WTC11 (cell line): Measurements from ENCODE around the gene PACS1. TPM values are rescaled to one million over a fixed set of nuclear protein-coding genes. Genes with fewer than 3 reads are reported as not detected.

Experiments used
- ATAC-seq: fragments of 200-7000 bp; cut with Tn5 transposase; 2 replicates; pipeline ENCODE4 v1.10.0; 2021; ENCODE audit warnings: mild to moderate bottlenecking, moderate library complexity
- CTCF ChIA-PET: fragments of 300-600 bp; sonication (Branson Sonifier 250); formaldehyde crosslinking; loops from one replicate; lab custom pipeline; 2021; ENCODE audit warnings: antibody characterized with exemption; lab: Charles Lee
- POLR2A ChIA-PET: fragments of 350-600 bp; sonication (Branson Sonifier 250); formaldehyde crosslinking; loops from one replicate; lab custom pipeline; 2021; ENCODE audit warnings: antibody characterized with exemption; lab: Charles Lee
- DNase-seq: peaks from one replicate; pipeline ENCODE4 v3.0.0; 2021; ENCODE audit warnings: low spot score
- H3K27ac Mint-ChIP-seq: 2 replicates; pipeline ENCODE4 v1.8.0; 2021; ENCODE audit warnings: mixed read lengths
- H3K27me3 Mint-ChIP-seq: 2 replicates; pipeline ENCODE4 v1.8.0; 2021; ENCODE audit warnings: low read depth, mild to moderate bottlenecking, moderate library complexity, mixed read lengths
- H3K36me3 Mint-ChIP-seq: 2 replicates; pipeline ENCODE4 v1.8.0; 2021; ENCODE audit warnings: mixed read lengths
- H3K4me1 Mint-ChIP-seq: 2 replicates; pipeline ENCODE4 v1.8.0; 2022; ENCODE audit warnings: mixed read lengths
- H3K4me3 Mint-ChIP-seq: 2 replicates; pipeline ENCODE4 v1.8.0; 2021; ENCODE audit warnings: mild to moderate bottlenecking, moderate library complexity, mixed read lengths
- H3K9me3 Mint-ChIP-seq: 2 replicates; pipeline ENCODE4 v1.8.0; 2021; ENCODE audit warnings: mixed read lengths
- ARID4B ChIP-seq: sonication (generic); formaldehyde crosslinking; IDR thresholded peaks from 2 replicates; pipeline ENCODE4 v1.8.0; 2023; ENCODE audit warnings: missing genetic modification reagents, mild to moderate bottlenecking, borderline replicate concordance
- CREM ChIP-seq: sonication (generic); formaldehyde crosslinking; IDR thresholded peaks from 2 replicates; pipeline ENCODE4 v1.8.1; 2022; ENCODE audit warnings: mild to moderate bottlenecking, missing genetic modification reagents, moderate library complexity
- ELF4 ChIP-seq: sonication (generic); formaldehyde crosslinking; IDR thresholded peaks from 2 replicates; pipeline ENCODE4 v1.8.1; 2022; ENCODE audit warnings: low read depth, mild to moderate bottlenecking, moderate library complexity, missing genetic modification reagents
- FOXK1 ChIP-seq: sonication (generic); formaldehyde crosslinking; IDR thresholded peaks from 2 replicates; pipeline ENCODE4 v1.8.0; 2022; ENCODE audit warnings: mild to moderate bottlenecking, moderate library complexity, missing genetic modification reagents
- JAZF1 ChIP-seq: fragments of 250-450 bp; sonication (Bioruptor Pico); IDR thresholded peaks from 2 replicates; pipeline ENCODE4 v1.9.0; 2021; ENCODE audit warnings: moderate library complexity, mild to moderate bottlenecking, inconsistent platforms
- MXD4 ChIP-seq: fragments of 250-450 bp; sonication (Bioruptor Pico); IDR thresholded peaks from 2 replicates; pipeline ENCODE4 v1.8.0; 2021; ENCODE audit warnings: mild to moderate bottlenecking, moderate library complexity, borderline replicate concordance
- NR3C1 ChIP-seq: sonication (generic); formaldehyde crosslinking; conservative IDR thresholded peaks from 2 replicates; pipeline ENCODE4 v1.8.1; 2023; ENCODE audit warnings: low read depth, mild to moderate bottlenecking, missing genetic modification reagents
- PRRX2 ChIP-seq: fragments of 250-450 bp; sonication (Bioruptor Pico); IDR thresholded peaks from 2 replicates; pipeline ENCODE4 v1.8.0; 2021; ENCODE audit warnings: mild to moderate bottlenecking
- SMAD4 ChIP-seq: sonication (generic); formaldehyde crosslinking; IDR thresholded peaks from 2 replicates; pipeline ENCODE4 v1.8.0; 2022; ENCODE audit warnings: mild to moderate bottlenecking, missing genetic modification reagents
- SOX15 ChIP-seq: fragments of 250-450 bp; sonication (Bioruptor Pico); IDR thresholded peaks from 2 replicates; pipeline ENCODE4 v1.9.0; 2021; ENCODE audit warnings: mild to moderate bottlenecking
- TP53 ChIP-seq: sonication (generic); formaldehyde crosslinking; IDR thresholded peaks from 2 replicates; pipeline ENCODE4 v1.8.1; 2023; ENCODE audit warnings: mild to moderate bottlenecking, missing genetic modification reagents
- USF1 ChIP-seq: sonication (generic); formaldehyde crosslinking; IDR thresholded peaks from 2 replicates; pipeline ENCODE4 v1.8.0; 2022; ENCODE audit warnings: mild to moderate bottlenecking, missing genetic modification reagents
- ZBTB21 ChIP-seq: sonication (generic); formaldehyde crosslinking; IDR thresholded peaks from 2 replicates; pipeline ENCODE4 v1.8.1; 2023; ENCODE audit warnings: mild to moderate bottlenecking, missing genetic modification reagents, borderline replicate concordance
- ZNF121 ChIP-seq: sonication (generic); formaldehyde crosslinking; IDR thresholded peaks from 2 replicates; pipeline ENCODE4 v1.8.0; 2023; ENCODE audit warnings: missing genetic modification reagents
- ZNF219 ChIP-seq: sonication (generic); formaldehyde crosslinking; IDR thresholded peaks from 2 replicates; pipeline ENCODE4 v1.8.0; 2023; ENCODE audit warnings: missing genetic modification reagents, mild to moderate bottlenecking, borderline replicate concordance
- ZNF232 ChIP-seq: sonication (generic); formaldehyde crosslinking; IDR thresholded peaks from 2 replicates; pipeline ENCODE4 v1.8.0; 2022; ENCODE audit warnings: mild to moderate bottlenecking, missing genetic modification reagents
- ZNF263 ChIP-seq: sonication (generic); formaldehyde crosslinking; IDR thresholded peaks from 2 replicates; pipeline ENCODE4 v1.8.1; 2022; ENCODE audit warnings: low read depth, mild to moderate bottlenecking, moderate library complexity, missing genetic modification reagents
- ZNF396 ChIP-seq: fragments of 250-450 bp; sonication (Bioruptor Pico); IDR thresholded peaks from 2 replicates; pipeline ENCODE4 v1.8.0; 2021; ENCODE audit warnings: mild to moderate bottlenecking, moderate library complexity, borderline replicate concordance
- ZNF671 ChIP-seq: fragments of 250-450 bp; sonication (Bioruptor Pico); IDR thresholded peaks from 2 replicates; pipeline ENCODE4 v1.8.0; 2021; ENCODE audit warnings: mild to moderate bottlenecking
- total RNA-seq: library from RNA; stranded (reverse); gene quantifications from 3 replicates; pipeline ENCODE4 v1.2.3, GENCODE V29; 2021
- TF ChIP-seq, protein P1 (sequence below): fragments of 250-450 bp; sonication (Bioruptor Pico); IDR thresholded peaks from 2 replicates; pipeline ENCODE4 v1.9.0; 2021; ENCODE audit warnings: mild to moderate bottlenecking
- TF ChIP-seq, protein P2 (sequence below): sonication (generic); formaldehyde crosslinking; IDR thresholded peaks from 2 replicates; pipeline ENCODE4 v1.8.0; 2023; ENCODE audit warnings: missing genetic modification reagents
- TF ChIP-seq, protein P3 (sequence below): sonication (generic); formaldehyde crosslinking; IDR thresholded peaks from 2 replicates; pipeline ENCODE4 v1.8.0; 2022; ENCODE audit warnings: mild to moderate bottlenecking, missing genetic modification reagents
- TF ChIP-seq, protein P4 (sequence below): sonication (generic); formaldehyde crosslinking; IDR thresholded peaks from 2 replicates; pipeline ENCODE4 v1.8.0; 2023; ENCODE audit warnings: mild to moderate bottlenecking, missing genetic modification reagents
- TF ChIP-seq, protein P5 (sequence below): sonication (generic); formaldehyde crosslinking; IDR thresholded peaks from 2 replicates; pipeline ENCODE4 v1.8.1; 2022; ENCODE audit warnings: low read depth, mild to moderate bottlenecking, moderate library complexity, missing genetic modification reagents, borderline replicate concordance
- TF ChIP-seq, protein P6 (sequence below): fragments of 250-450 bp; sonication (Bioruptor Pico); IDR thresholded peaks from 2 replicates; pipeline ENCODE4 v1.9.0; 2021; ENCODE audit warnings: moderate library complexity, mild to moderate bottlenecking, inconsistent platforms, borderline replicate concordance

The PACS1 gene
- total RNA-seq, 1 experiment from 2014 or later = 34.8 TPM

DNA sequence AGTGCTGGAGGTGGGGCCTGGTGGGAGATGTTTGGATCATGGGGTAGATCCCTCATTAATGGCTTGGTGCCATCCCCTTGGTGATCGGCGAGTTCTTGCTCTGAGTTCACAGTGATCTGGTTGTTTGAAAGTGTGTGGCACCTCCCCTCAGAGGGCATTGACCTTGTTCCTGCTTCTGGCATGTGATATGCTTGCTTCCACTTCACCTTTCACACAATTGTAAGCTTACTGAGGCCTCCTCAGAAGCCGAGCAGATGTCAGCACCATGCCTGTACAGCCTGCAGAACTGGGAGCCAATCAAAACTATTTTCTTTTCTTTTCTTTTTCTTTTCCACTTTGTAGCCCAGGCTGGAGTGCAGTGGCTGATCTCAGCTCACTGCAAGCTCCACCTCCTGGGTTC, 32.7 kb upstream of the PACS1 start (continued):
- no peak for TF ChIP-seq ARID4B (CRISPR knock-in tag)
- TF ChIP-seq ELF4 (CRISPR knock-in tag) = no peak
- no peak for TF ChIP-seq NR3C1
- TF ChIP-seq ZNF263 (CRISPR knock-in tag) = no peak
- no peak for TF ChIP-seq ZNF219 (CRISPR knock-in tag)
- TF ChIP-seq FOXK1 (CRISPR knock-in tag) = no peak
- no peak for TF ChIP-seq CREM (CRISPR knock-in tag)
- TF ChIP-seq, protein P1, sequence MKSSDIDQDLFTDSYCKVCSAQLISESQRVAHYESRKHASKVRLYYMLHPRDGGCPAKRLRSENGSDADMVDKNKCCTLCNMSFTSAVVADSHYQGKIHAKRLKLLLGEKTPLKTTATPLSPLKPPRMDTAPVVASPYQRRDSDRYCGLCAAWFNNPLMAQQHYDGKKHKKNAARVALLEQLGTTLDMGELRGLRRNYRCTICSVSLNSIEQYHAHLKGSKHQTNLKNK (CRISPR knock-in tag) = no peak

GRCh38 chr11:66039765-66040164, 30.3 kb upstream of the PACS1 start:
- H3K4me3 Mint-ChIP-seq = no peak overlapping the region
- peaks cover 43% of the 10 kb centered on the region for H3K36me3 Mint-ChIP-seq
- POLR2A ChIA-PET = no interaction called here
- DNase-seq (no peak), ATAC-seq (no peak)
- peaks cover 16% of the 10 kb centered on the region for H3K9me3 Mint-ChIP-seq
- peaks cover 3% of the 10 kb centered on the region for H3K4me1 Mint-ChIP-seq
- CTCF ChIA-PET = interaction anchor here (1.1 kb wide), 1 partner anchor 20 kb away, joined by 9 read pairs; no protein-coding TSS in a partner anchor
- H3K27ac Mint-ChIP-seq = no peak overlapping the region
- peaks cover 22% of the 10 kb centered on the region for H3K27me3 Mint-ChIP-seq
- TF ChIP-seq, protein P2, sequence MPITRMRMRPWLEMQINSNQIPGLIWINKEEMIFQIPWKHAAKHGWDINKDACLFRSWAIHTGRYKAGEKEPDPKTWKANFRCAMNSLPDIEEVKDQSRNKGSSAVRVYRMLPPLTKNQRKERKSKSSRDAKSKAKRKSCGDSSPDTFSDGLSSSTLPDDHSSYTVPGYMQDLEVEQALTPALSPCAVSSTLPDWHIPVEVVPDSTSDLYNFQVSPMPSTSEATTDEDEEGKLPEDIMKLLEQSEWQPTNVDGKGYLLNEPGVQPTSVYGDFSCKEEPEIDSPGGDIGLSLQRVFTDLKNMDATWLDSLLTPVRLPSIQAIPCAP (CRISPR knock-in tag) = no peak
- TF ChIP-seq, protein P3, sequence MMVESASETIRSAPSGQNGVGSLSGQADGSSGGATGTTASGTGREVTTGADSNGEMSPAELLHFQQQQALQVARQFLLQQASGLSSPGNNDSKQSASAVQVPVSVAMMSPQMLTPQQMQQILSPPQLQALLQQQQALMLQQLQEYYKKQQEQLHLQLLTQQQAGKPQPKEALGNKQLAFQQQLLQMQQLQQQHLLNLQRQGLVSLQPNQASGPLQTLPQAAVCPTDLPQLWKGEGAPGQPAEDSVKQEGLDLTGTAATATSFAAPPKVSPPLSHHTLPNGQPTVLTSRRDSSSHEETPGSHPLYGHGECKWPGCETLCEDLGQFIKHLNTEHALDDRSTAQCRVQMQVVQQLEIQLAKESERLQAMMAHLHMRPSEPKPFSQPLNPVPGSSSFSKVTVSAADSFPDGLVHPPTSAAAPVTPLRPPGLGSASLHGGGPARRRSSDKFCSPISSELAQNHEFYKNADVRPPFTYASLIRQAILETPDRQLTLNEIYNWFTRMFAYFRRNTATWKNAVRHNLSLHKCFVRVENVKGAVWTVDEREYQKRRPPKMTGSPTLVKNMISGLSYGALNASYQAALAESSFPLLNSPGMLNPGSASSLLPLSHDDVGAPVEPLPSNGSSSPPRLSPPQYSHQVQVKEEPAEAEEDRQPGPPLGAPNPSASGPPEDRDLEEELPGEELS = no peak
- TF ChIP-seq PRRX2 (no peak), ZBTB21 (CRISPR knock-in tag) (no peak), ZNF671 (no peak), ZNF396 (CRISPR knock-in tag) (no peak), SOX15 (no peak), TP53 (no peak), MXD4 (CRISPR knock-in tag) (no peak), ZNF232 (no peak), ZNF121 (CRISPR knock-in tag) (no peak), JAZF1 (CRISPR knock-in tag) (no peak), USF1 (no peak), SMAD4 (CRISPR knock-in tag) (no peak), FOXK1 (CRISPR knock-in tag) (no peak)
- TF ChIP-seq, protein P4, sequence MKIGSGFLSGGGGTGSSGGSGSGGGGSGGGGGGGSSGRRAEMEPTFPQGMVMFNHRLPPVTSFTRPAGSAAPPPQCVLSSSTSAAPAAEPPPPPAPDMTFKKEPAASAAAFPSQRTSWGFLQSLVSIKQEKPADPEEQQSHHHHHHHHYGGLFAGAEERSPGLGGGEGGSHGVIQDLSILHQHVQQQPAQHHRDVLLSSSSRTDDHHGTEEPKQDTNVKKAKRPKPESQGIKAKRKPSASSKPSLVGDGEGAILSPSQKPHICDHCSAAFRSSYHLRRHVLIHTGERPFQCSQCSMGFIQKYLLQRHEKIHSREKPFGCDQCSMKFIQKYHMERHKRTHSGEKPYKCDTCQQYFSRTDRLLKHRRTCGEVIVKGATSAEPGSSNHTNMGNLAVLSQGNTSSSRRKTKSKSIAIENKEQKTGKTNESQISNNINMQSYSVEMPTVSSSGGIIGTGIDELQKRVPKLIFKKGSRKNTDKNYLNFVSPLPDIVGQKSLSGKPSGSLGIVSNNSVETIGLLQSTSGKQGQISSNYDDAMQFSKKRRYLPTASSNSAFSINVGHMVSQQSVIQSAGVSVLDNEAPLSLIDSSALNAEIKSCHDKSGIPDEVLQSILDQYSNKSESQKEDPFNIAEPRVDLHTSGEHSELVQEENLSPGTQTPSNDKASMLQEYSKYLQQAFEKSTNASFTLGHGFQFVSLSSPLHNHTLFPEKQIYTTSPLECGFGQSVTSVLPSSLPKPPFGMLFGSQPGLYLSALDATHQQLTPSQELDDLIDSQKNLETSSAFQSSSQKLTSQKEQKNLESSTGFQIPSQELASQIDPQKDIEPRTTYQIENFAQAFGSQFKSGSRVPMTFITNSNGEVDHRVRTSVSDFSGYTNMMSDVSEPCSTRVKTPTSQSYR (CRISPR knock-in tag) = no peak
- TF ChIP-seq, protein P5, sequence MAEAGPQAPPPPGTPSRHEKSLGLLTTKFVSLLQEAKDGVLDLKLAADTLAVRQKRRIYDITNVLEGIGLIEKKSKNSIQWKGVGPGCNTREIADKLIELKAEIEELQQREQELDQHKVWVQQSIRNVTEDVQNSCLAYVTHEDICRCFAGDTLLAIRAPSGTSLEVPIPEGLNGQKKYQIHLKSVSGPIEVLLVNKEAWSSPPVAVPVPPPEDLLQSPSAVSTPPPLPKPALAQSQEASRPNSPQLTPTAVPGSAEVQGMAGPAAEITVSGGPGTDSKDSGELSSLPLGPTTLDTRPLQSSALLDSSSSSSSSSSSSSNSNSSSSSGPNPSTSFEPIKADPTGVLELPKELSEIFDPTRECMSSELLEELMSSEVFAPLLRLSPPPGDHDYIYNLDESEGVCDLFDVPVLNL (CRISPR knock-in tag) = no peak
- TF ChIP-seq, protein P6, sequence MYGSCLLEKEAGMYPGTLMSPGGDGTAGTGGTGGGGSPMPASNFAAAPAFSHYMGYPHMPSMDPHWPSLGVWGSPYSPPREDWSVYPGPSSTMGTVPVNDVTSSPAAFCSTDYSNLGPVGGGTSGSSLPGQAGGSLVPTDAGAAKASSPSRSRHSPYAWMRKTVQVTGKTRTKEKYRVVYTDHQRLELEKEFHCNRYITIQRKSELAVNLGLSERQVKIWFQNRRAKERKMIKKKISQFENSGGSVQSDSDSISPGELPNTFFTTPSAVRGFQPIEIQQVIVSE (CRISPR knock-in tag) = no peak
